Measurements from ENCODE around the gene DNAJC24.

DNAJC24 gene

DNA sequence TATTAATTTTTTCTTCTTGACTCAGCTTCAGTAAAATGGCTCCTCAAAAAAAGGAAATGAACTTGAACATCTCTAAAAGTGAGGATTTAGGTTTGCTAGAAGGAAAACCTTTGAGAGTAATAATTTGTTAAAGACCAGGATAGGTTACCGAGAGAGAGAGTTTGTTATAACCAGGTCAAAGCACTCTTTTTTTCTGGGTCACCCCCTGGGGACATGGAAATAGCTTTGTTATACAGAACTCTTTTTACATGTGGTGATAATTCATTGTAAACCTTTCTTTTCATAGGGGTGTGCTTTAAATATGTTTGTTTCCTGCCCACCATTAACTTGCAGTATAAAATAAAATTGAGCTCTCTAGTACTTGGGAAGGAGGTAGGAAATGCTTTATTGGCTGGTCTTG is 47.7 kb downstream of the DNAJC24 start:
- no peak for DNase-seq

DNA sequence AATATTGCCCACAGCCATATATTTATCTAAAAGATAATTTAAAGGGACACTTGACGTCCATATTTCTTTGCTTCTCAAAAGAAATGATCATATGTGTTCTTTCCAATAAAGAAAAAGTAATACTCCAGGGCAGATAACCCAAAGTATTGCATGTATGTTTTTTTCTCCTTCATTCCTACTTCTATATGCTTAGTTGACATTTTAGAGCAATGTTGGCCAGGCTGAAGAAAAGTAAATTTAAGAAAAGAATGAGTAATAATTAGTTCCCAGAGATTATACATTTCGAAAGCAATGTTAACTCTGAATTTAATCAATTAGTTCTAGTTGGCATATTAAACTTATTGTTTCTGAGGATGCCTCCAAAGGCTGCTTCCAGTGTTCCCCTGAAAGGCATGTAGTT is 48.2 kb downstream of the DNAJC24 start:
- no peak for DNase-seq

DNA sequence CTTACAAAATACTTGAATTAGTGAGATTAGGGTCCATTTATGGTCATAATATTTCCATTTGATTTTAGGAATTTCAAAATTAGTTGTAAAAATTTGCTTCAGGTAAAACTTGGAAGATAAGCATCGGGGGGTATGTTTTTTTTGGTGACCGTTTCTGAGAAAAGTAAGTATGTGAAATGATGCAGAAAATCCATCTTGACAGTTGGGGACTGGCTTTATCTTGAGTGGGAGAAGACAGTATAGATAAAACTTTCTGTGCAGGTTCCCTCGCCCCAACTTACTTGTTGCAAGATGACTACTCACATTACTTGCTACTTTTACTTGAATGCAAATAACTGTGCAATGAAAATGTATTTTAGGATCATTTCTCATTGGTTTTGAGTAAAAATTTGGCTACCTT is 49.5 kb downstream of the DNAJC24 start:
- no peak for DNase-seq

DNA sequence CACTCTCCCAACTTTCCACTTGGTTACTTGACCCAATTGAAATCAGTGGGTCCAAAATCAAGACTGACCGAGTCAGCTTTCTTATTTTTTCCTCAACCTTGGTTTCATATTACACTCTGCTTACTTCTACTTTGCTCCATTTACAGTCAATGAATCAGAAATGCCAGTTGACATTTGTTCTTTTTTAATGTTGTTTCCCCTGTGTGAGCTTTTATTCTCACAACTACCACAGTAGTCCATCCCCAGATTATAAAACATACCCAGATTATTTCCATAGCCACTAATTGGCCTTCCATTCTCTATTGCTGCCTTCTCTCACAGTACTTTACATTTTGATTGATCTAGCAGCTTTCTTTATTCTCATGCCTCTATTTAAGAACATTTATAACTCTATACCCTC is 50.0 kb downstream of the DNAJC24 start:
- DNase-seq: no peak

DNA sequence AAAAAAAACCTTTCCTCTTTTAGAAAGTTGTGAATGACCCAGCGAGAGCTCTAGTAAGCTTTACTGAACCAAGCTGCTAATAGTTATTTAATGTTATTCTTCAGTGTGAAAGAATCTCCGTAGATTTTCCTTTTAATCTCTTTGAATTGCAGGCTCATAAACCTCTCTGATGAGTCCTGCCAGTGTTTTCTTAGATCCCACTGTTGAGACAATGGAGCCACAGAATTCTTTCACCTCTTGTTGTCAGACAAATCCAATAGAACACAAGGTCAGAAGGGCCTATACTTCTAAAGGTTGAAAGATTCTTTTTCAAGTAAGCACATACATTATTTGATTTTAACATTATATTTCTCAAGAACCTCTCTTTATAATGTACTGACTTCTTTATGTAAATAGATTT is 52.2 kb downstream of the DNAJC24 start:
- no peak for DNase-seq

DNA sequence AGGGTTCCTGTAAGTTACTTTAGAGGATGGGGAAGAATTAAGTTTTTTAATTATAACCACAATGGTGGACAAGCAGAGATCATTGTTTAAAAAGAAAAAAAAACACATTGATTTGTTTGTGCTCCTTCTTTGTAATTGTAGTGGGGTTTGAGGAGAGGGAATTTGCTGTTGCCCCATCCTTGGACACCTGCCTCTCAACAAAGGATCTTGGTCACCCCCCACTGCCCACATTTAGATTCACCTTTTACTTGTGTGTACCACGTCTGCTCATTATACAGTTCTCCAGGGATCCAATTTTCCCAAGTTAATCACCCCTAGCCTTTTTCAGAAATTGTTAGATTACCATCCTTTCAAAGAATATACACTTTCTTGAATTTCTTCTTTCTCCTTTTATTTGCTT is 53.0 kb downstream of the DNAJC24 start:
- DNase-seq: no peak

DNA sequence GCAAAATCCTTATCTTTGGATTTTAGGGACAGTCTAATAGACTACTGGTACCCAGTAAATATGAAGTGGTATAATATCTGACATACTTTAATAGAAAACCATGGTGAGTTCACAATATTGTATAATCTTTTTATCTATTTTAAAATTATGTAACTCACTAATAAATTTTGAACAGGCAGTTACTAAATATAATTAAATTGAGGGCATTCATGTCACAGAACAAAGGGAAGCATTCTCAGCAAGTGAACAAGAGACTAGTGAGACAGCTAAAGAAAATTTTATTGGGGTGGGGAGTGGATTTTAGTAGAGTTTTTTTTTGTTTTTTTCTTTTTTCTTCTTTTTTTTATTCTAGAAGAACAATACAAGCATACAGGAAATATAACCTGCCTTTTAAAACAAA is 55.0 kb downstream of the DNAJC24 start:
- DNase-seq: no peak

DNA sequence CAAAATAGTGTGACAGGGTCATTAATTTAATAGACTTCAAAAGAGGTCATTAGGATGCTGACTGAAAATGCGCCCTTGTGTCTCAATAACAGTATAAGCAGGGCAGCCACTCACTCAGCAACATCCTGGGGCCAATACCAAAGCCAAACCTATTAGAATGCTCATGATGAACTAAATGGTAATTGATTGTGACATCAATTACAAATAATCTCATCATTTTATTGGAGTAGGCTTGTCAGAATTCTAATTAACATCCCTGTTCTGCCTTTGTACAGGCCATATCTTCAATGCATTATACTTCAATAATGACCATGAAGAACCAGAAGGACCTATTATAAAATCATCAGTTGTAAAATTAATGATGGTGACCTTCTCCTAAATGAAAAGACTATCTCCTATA is 64.2 kb downstream of the DNAJC24 start:
- DNase-seq: no peak

DNA sequence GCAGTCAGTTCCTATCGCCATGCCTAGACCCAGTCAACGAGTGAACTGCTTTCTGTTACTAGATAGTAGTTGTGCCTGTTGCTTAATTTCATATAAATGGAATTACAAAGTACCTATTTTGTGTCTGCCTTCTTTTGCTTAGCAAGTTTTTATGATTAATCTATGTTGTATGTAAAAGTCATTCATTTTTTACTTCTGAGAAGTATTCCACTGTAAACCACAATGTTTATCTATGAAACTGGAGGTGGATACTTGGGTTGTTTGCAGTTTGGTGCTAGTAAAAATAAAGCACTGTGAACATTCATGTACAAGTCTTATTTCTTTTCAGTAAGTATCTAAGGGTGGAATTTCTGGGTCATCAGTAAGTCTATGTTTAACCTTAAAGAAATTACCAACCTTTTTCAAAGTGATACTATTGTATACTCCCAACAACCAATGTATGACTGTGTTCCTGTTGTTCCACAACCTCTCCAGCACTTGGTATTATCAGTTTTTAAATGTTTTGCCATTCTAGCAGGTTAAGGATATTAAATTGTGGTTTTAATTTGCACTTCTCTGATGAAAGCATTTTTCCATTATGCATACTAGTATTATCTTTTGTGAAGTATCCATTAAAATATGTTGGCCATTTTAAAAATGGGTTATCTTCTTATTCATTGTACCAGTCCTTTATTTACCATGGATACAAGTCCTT is 68.2 kb downstream of the DNAJC24 start:
- DNase-seq: no peak

DNA sequence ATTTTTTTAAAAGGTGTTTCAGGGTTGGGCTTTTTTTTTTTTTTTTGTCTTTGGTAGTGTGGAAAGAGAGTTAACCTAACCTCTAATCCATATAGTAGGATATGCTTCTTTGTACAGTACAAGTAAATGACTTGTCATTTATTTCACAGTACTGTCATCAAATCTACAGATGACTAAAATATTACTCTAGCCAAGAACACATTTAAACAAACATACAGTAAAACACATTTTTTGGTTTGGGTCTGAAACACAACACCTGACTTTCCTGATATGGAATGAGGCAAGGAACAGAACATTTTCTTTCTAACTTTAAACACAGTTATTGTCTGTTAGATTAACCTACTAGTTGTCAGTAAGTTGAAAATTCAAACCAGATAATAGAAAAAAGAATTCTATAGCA is 71.6 kb downstream of the DNAJC24 start:
- DNase-seq: no peak

DNA sequence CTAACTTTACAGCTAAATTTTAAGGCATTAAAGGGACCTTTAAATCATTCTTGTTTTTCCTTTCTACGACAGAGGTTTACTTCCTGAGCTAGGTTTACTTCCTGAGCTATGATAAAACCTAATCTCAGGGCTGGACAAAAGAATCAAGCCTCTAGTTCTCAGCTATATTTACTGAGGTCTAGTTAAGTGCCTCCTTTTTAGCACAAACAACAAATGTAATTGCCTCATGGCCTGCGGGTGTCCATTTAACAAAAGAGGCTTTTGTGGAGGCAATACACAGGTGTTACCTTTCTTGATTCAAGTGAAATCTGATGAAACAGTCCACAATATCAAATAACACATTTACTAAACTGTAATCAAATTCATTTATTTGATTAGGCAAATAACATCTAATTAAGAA is 72.4 kb downstream of the DNAJC24 start:
- DNase-seq: no peak

DNA sequence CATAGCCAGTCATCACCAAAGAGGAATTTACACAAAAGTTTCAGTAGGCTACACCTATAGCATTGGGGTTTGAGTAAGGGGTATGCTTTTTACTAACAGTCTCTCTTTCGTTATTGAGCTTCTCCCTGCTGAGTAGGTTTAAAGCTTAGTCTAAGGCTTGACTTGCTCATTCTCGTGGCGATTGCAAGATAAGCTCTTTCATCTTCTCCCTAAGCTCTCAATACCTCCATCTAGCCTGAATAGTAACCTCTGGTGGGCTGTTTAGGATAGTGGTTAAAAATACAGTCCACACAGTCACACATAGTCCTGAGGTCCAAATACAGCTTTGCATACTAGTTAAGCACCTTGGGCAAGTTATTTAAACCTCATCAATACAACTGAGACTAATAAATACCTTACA is 74.1 kb downstream of the DNAJC24 start:
- DNase-seq: no peak

DNA sequence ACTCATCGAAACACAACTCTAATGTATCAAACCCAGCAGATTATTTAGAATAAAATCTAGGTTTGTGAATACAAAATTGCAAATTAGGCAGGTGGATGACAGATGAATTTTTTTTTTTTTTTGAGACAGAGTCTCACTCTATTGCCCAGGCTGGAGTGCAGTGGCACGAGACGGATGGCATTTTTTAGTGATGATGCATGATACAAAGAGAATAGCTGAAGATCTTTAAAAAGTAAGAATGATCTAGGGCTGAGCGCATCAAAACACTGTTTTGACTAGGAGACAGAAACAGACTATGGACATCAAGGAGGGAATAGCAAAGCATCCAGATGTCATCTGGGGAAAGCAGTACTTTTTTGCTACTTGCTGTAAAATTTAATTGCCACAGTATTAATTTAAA is 76.0 kb downstream of the DNAJC24 start:
- DNase-seq: no peak

DNA sequence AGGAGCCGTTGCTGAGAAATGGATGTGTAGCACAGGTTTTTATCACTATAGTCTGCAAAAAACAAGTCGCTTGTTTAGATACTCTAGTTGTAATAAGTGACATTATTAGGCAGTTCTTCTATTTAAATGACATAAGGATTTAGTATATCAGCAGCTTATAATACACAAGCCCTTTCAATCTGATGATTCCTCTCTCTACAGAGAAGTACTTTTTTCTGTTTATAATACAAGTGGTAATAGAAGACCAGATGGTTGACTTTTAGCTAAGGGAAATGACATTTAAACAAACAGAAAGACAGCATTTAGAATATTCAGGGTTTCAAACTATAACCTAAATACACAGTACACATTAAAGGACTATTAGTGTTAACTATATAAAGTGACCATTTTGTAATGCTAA is 79.4 kb downstream of the DNAJC24 start:
- DNase-seq: no peak

DNA sequence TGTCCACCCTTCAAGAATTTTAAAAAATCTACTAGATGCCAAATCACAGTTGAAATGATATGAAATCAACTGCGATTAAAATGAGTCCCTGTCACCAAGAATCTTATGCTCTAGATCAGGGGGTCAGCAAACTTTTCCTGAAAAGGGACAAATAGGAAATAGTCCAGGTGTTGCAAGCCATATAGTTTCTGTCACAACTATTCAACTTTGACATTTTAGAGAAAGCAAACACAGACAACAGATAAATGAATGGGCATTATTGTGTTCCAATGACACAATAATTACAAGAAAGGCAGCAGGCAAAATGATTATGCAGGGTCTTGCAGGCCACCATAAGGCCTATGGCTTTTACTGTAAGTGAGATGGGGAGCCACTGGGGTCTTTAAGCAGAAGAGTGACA is 81.2 kb downstream of the DNAJC24 start:
- DNase-seq: no peak

DNA sequence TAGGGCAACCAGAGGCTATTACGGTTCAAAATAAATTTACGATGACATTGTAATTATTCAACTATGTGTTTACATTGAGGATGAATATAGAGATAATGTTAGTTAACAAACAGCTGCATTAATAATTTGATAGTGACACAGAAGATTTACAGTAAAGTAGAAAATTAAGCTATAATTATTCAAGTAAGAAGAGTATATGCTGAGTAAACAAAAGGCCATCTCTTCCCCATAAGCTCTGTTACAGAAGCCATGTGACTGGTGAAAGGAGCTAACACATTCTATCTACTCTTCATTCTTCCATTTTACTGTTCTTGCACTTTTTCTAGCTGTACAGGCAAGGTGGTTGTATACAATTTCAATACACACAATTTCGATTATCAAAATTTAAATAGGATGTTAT is 85.5 kb downstream of the DNAJC24 start:
- DNase-seq: no peak

DNA sequence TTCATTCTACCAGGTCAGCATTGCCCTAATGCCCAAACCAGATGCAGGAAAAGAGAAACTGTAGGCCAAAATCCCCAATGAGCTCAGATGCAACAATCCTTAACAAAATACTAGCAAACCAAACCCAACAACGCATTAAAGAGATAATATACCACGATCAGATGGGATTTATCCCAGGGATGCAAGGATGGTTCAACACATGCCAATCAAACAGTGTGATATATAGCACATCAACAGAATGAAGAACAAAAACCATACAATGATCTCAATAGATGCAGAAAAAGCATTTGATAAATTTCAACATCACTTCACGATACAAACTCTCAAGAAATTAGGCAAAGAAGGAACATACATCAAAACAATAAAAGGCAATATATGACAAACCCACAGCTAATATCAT is 94.8 kb downstream of the DNAJC24 start:
- DNase-seq: no peak

DNA sequence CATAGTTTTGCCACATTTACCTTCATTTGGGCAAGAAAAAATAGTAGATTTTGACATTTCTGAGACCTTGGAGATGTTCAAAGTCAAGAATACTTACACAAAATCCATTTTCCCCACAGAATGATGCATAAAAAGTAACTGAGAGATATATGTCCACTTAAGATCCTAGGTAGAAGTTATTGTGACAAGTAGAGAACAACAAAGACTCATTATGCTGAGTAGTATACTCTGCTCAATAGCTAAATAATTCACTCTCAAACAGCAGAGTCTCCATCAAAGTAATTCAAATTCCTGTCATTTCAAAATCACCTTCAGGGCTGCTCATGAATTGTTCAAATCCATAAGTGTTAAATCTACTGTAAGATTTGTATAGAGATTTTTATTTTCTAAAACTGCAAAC is 104.4 kb downstream of the DNAJC24 start:
- DNase-seq: no peak

DNA sequence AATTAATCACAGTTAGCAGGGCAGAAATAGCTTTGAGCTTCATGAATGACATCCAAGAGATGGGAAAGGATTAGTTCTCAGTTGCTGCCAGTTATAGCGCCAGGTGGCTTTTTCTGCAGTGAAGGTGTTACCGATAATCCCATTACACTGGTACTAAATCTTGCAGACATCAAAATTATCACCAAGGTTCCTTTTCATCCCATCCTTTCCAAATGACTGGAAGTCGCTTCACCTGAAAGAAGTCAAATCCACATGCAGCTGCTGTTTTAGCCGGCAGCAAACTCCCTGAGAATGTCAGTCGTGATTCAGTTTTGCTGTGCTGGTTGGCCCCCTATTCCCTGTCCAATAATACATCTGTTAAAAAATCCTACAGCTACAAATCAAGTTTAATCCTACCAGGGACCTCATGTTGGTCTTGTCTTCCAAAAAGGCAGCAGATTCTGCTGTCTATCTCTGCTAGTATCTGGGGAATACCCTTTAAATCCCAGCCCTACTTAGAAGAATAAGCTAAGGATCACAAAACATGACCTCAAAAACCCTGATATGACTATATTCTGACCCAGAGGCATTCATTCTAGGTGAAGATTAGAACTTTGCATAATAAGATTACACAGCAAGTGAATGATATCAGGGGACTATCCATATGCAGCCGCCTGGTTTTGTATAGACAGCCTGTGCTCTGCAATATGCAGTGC is 108.0 kb downstream of the DNAJC24 start:
- no peak for DNase-seq

DNA sequence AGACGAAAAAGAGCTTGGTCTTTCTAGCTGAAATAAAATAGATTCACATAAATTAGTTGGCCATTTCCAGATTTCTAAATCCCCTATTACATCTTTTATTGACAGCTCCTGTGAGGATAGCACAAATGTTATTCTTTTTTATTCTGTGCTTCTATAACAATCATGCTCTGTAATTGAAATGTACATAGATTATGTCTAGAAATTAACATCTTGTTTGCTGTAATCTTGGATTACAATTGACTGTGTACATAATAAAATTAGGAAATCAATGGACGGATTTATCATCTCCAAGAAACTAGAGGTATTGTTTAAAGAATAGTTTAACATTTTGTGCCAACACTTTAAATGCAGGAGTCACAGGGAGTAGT is 108.5 kb downstream of the DNAJC24 start:
- DNase-seq: no peak

DNA sequence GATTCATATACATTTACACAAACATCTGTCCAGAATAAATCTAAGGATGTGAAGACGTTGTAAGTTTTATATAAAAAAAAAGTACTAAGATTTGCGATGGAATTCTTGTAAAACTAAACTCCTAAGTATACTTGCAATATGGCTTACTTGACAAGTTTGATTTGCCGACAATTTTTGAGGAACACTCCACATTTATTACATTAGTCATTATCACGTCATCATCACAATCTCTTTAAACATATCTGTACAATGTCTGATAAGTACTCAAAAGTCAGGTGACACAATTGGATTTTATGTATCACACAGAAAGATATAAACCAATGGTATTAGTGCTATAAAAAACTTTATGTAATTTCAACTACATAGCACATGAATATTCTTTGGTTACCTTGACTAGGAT is 109.4 kb downstream of the DNAJC24 start:
- no peak for DNase-seq

DNA sequence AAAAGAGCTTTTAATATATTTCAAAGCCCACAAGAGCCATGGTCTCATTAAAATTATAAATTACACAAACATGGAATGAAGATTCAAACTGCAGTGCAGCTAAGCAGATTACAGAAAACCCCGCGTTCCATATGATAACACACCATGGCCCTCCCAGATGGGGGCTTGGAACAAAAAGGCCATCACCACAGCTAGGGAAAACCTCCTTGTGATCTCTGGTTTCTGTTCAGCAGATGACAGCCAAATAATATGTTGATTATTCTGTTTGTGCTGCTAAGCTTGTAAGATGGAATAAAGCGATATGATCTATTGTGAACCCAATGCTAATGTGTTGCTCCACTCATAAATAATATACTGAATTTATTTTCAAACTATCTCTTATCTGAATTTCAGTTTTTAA is 111.3 kb downstream of the DNAJC24 start:
- DNase-seq: no peak

All from CD4-positive, alpha-beta T cell treated with Interleukin-21 for 1 hour (primary cell).